Naive thymus-derived CD4-positive, alpha-beta T cell (primary cell): ENCODE results near the gene CGNL1. TPM values are rescaled to one million over a fixed set of nuclear protein-coding genes. Genes with fewer than 3 reads are reported as not detected.

Experiments
- ATAC-seq: fragments of 150-1000 bp; cut with Tn5 transposase; 2 replicates; pipeline ENCODE4 v1.10.0; 2021; ENCODE audit warnings: mild to moderate bottlenecking, moderate library complexity
- CTCF ChIA-PET: fragments of 350-600 bp; sonication (Branson Sonifier 250); formaldehyde crosslinking; loops from one replicate; lab custom pipeline; 2021; ENCODE audit warnings: antibody characterized with exemption; lab: Charles Lee
- POLR2A ChIA-PET: fragments of 350-600 bp; sonication (Branson Sonifier 250); formaldehyde crosslinking; loops from one replicate; lab custom pipeline; 2021; ENCODE audit warnings: antibody characterized with exemption, inconsistent platforms; lab: Charles Lee
- DNase-seq, 9 donors: peaks; one replicate each; pipeline versions ENCODE4 v3.0.0 to v3.0.0-alpha.2; 2020 to 2022; ENCODE audit warnings: mixed read lengths in 1 of 9
- H3K27ac ChIP-seq: one replicate; pipeline ENCODE4 v1.7.0; 2013; ENCODE audit warnings: mild to moderate bottlenecking, low read depth, low read length, moderate library complexity
- H3K27me3 ChIP-seq, 2 donors: one replicate each; pipeline ENCODE4 v1.7.0; 2013; ENCODE audit warnings: low read length in 2 of 2, mild to moderate bottlenecking in 2 of 2, moderate library complexity in 2 of 2; ENCODE audit not compliant: control insufficient read depth in 2 of 2, insufficient read depth in 2 of 2
- H3K36me3 ChIP-seq, 3 experiments: 1 replicate in 2 of 3; 2 replicates in 1 of 3; pipeline ENCODE4 v1.7.0; 2013; ENCODE audit warnings: low read length in 3 of 3, mild to moderate bottlenecking in 3 of 3, moderate library complexity in 1 of 3; ENCODE audit not compliant: insufficient read depth in 3 of 3, control insufficient read depth in 2 of 3
- H3K4me1 ChIP-seq, 2 donors: one replicate each; pipeline ENCODE4 v1.7.0; 2013; ENCODE audit warnings: low read length in 2 of 2, mild to moderate bottlenecking in 2 of 2, moderate library complexity in 1 of 2; ENCODE audit not compliant: control insufficient read depth in 2 of 2, insufficient read depth in 2 of 2
- H3K4me3 ChIP-seq: 2 replicates; pipeline ENCODE4 v1.7.0; 2013; ENCODE audit warnings: mild to moderate bottlenecking, low read length
- H3K9me3 ChIP-seq, 3 experiments: 1 replicate in 2 of 3; 2 replicates in 1 of 3; pipeline ENCODE4 v1.7.0; 2013; ENCODE audit warnings: low read length in 3 of 3; ENCODE audit not compliant: control insufficient read depth in 2 of 3
- H3K27ac Mint-ChIP-seq, 9 donors: one replicate each; pipeline ENCODE4 v1.8.0; 2020 to 2022; ENCODE audit warnings: mixed read lengths in 9 of 9, mild to moderate bottlenecking in 8 of 9, moderate library complexity in 5 of 9, inconsistent platforms in 2 of 9
- H3K27me3 Mint-ChIP-seq, 5 donors: one replicate each; pipeline ENCODE4 v1.8.0; 2021 to 2022; ENCODE audit warnings: mixed read lengths in 5 of 5, mild to moderate bottlenecking in 1 of 5
- H3K36me3 Mint-ChIP-seq, 5 donors: one replicate each; pipeline ENCODE4 v1.8.0; 2020 to 2022; ENCODE audit warnings: mixed read lengths in 5 of 5, mild to moderate bottlenecking in 3 of 5, inconsistent platforms in 1 of 5
- H3K4me1 Mint-ChIP-seq, 7 donors: one replicate each; pipeline ENCODE4 v1.8.0; 2020 to 2022; ENCODE audit warnings: mixed read lengths in 7 of 7, mild to moderate bottlenecking in 3 of 7, inconsistent platforms in 1 of 7
- H3K4me3 Mint-ChIP-seq, 10 donors: one replicate each; pipeline ENCODE4 v1.8.0; 2020 to 2022; ENCODE audit warnings: mild to moderate bottlenecking in 10 of 10, mixed read lengths in 10 of 10, moderate library complexity in 6 of 10, inconsistent platforms in 2 of 10
- H3K9me3 Mint-ChIP-seq, 11 donors: one replicate each; pipeline ENCODE4 v1.8.0; 2020 to 2022; ENCODE audit warnings: mixed read lengths in 11 of 11, mild to moderate bottlenecking in 4 of 11, inconsistent platforms in 1 of 11, moderate library complexity in 1 of 11
- intact Hi-C, 2 donors: fragments of 100-400 bp; cut with micrococcal nuclease; formaldehyde crosslinking; loops; one replicate each; pipeline ENCODE4 v1.15.1; 2023
- polyA plus RNA-seq, 2 donors: library from polyadenylated mRNA; unstranded; fragments of 300-500 nt; fragmentation: Illumina TruSeq; gene quantifications; one replicate each; pipeline ENCODE4 v1.2.3, GENCODE V29; 2021
- total RNA-seq, 6 experiments: library from RNA in 5 of 6; stranded (reverse) in 5 of 6; gene quantifications; 1 replicate in 5 of 6; 2 replicates in 1 of 6; pipeline ENCODE4 v1.2.3 and lab custom pipeline; 2021 to 2026

Gene CGNL1
- total and polyA plus RNA-seq, 7 experiments from 2014 or later, result not detected

DNA sequence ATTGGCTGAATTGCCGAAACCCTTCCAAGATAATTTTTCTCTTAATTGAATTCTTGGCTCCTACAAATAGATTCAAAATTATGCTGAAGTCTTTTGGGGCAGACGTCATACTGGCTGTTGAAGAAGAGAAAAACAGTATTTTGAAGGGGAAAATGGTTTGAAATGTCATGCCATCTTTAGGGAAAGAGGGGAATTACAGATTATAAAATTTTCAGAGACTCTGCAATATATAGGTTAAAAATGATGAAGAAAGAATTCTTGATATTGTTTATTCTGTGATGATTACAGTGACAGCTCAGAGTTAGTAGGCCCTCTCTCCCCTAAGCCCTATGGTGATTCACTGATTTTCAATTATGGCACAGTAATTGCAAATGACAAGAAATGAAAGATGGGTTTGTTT, 86.1 kb downstream of the CGNL1 start:
- Mint-ChIP-seq H3K9me3 (no peaks in the 10 kb centered on the region), H3K36me3 (no peaks in the 10 kb centered on the region), H3K4me1 (no peaks in the 10 kb centered on the region)

DNA sequence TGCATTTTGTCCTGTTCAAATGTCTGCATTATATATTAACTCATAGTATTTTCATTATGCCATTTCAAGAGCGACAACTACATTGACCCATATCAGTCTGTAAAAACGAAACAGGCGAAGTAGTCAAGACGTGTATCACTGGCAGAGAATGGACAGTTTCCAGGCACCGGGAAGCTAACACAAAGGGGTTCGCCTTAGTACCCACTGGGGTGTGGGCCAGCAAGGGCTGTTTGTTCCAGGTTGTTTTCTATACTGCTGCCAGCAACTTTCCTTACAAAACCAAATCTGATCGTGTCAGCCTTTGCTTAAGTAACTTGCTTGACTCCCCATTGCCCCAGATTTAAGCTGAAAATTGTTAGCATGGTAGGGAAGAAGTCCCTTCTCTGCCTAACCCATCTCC, 87.1 kb downstream of the CGNL1 start:
- intact Hi-C loops, result no loop called here
- no peak overlapping the region for H3K27ac Mint-ChIP-seq
- H3K36me3 Mint-ChIP-seq, result no peaks in the 10 kb centered on the region
- Histone ChIP-seq H3K27ac (no peak overlapping the region), H3K27me3 (peaks cover 0 to 4% of the 10 kb centered on the region in 2 donors), H3K4me1 (no peaks in the 10 kb centered on the region), H3K4me3 (no peak overlapping the region), H3K36me3 (no peaks in the 10 kb centered on the region), H3K9me3 (no peaks in the 10 kb centered on the region)
- ATAC-seq, result no peak
- no peak overlapping the region for H3K4me3 Mint-ChIP-seq
- no peaks in the 10 kb centered on the region for H3K4me1 Mint-ChIP-seq
- peaks cover 10 to 29% (median 14%) of the 10 kb centered on the region in 5 donors for H3K27me3 Mint-ChIP-seq
- POLR2A ChIA-PET, result no interaction called here
- CTCF ChIA-PET, result no interaction called here
- no peak for DNase-seq
- no peaks in the 10 kb centered on the region for H3K9me3 Mint-ChIP-seq

More for the DNA sequence above, 86.1 kb downstream of the CGNL1 start:
- no peak overlapping the region for H3K27ac Mint-ChIP-seq
- H3K36me3 ChIP-seq, result no peaks in the 10 kb centered on the region
- H3K27ac ChIP-seq, result no peak overlapping the region
- no peak overlapping the region for H3K4me3 ChIP-seq
- H3K27me3 ChIP-seq, result peaks cover 0 to 4% of the 10 kb centered on the region in 2 donors
- ATAC-seq (no peak), DNase-seq (no peak)
- ChIA-PET POLR2A (no interaction called here), CTCF (no interaction called here)
- H3K9me3 ChIP-seq, result no peaks in the 10 kb centered on the region
- H3K4me3 Mint-ChIP-seq, result no peak overlapping the region
- H3K4me1 ChIP-seq, result no peaks in the 10 kb centered on the region
- intact Hi-C loops, result no loop called here
- peaks cover 9 to 21% (median 14%) of the 10 kb centered on the region in 5 donors for H3K27me3 Mint-ChIP-seq

DNA sequence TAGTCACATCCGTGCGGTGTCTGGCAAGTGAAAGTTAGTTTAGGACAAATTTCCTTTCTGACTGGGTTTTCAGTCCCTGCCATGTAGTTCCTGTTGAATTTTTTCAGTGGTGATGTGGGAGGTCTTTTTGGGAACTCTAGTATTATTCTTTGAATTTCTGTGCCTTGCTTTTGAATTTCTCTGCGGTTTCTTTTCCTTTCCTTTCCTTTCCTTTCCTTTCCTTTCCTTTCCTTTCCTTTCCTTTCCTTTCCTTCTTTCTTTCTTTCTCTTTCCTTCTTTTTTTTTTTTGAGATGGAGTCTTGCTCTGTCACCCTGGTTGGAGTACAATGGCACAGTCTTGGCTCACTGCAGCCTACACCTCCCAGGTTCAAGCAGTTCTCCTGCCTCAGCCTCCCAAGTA, 88.2 kb downstream of the CGNL1 start:
- no peaks in the 10 kb centered on the region for H3K9me3 Mint-ChIP-seq
- H3K27ac ChIP-seq, result no peak overlapping the region
- intact Hi-C loops, result no loop called here

DNA sequence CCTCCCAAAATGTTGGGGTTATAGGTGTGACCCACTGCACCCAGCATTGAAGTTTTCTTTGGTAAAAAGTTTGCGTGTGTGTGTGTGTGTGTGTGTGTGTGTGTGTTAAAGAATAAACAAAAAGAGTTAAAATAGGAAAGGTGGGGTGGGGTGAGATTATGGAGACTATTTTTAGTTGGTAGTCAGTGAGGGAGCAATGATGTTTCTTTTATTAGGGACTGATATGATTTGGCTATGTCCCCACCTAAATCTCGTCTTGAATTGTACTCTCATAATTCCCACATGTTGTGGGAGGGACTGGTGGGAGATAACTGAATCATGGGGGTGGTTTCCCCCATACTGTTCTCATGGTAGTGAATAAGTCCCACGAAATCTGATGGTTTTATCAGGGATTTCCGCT, 92.2 kb downstream of the CGNL1 start:
- intact Hi-C loops, result no loop called here
- Mint-ChIP-seq H3K27me3 (peaks cover 21 to 68% (median 45%) of the 10 kb centered on the region in 5 donors), H3K9me3 (peaks cover 0 to 2% (median 0%) of the 10 kb centered on the region in 11 donors), H3K4me1 (peaks cover 0 to 2% (median 0%) of the 10 kb centered on the region in 7 donors), H3K27ac (no peak overlapping the region), H3K36me3 (no peaks in the 10 kb centered on the region), H3K4me3 (no peak overlapping the region)
- no peaks in the 10 kb centered on the region for H3K36me3 ChIP-seq
- DNase-seq (no peak), ATAC-seq (no peak)
- H3K27ac ChIP-seq, result no peak overlapping the region
- H3K4me3 ChIP-seq, result no peak overlapping the region
- ChIA-PET CTCF (no interaction called here), POLR2A (no interaction called here)
- H3K27me3 ChIP-seq, result peaks cover 0 to 4% of the 10 kb centered on the region in 2 donors
- H3K9me3 ChIP-seq, result no peaks in the 10 kb centered on the region
- no peaks in the 10 kb centered on the region for H3K4me1 ChIP-seq

More for the DNA sequence above, 88.2 kb downstream of the CGNL1 start:
- no peak overlapping the region for H3K4me3 Mint-ChIP-seq
- H3K27me3 Mint-ChIP-seq, result peaks cover 14 to 40% (median 26%) of the 10 kb centered on the region in 5 donors
- Histone ChIP-seq H3K27me3 (peaks cover 0 to 4% of the 10 kb centered on the region in 2 donors), H3K36me3 (no peaks in the 10 kb centered on the region), H3K4me3 (no peak overlapping the region), H3K9me3 (no peaks in the 10 kb centered on the region), H3K4me1 (no peaks in the 10 kb centered on the region)
- ATAC-seq (no peak), DNase-seq (no peak)
- ChIA-PET POLR2A (no interaction called here), CTCF (no interaction called here)
- H3K27ac Mint-ChIP-seq, result no peak overlapping the region
- peaks cover 0 to 2% (median 0%) of the 10 kb centered on the region in 7 donors for H3K4me1 Mint-ChIP-seq
- no peaks in the 10 kb centered on the region for H3K36me3 Mint-ChIP-seq

DNA sequence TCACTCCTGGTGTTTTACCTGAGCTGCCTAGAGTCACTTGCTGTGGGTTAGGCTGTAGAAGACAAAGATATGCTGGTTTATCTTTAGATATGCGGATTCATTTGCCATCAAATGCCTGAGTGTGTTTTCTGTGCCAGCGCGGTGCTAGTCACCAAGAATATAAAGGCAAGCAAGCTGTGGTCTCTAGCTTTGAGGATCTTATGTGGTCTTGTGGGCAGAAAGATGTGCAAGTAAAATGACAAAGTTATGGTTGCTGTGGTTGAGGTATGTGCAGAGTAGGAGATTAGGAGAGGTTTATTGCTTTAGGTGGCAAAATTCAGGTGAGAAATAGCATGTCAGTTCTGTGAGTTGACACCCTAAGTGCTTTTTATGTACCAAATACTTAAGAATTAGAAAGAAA, 94.2 kb downstream of the CGNL1 start:
- Mint-ChIP-seq H3K9me3 (peaks cover 0 to 2% (median 0%) of the 10 kb centered on the region in 11 donors), H3K36me3 (no peaks in the 10 kb centered on the region), H3K27me3 (peaks cover 22 to 70% (median 56%) of the 10 kb centered on the region in 5 donors), H3K27ac (no peak overlapping the region), H3K4me3 (no peak overlapping the region), H3K4me1 (peaks cover 0 to 2% (median 0%) of the 10 kb centered on the region in 7 donors)
- CTCF ChIA-PET, result no interaction called here
- Histone ChIP-seq H3K4me1 (no peaks in the 10 kb centered on the region), H3K27ac (no peak overlapping the region), H3K4me3 (no peak overlapping the region), H3K9me3 (no peaks in the 10 kb centered on the region), H3K36me3 (no peaks in the 10 kb centered on the region), H3K27me3 (peaks cover 0 to 4% of the 10 kb centered on the region in 2 donors)
- POLR2A ChIA-PET, result no interaction called here
- intact Hi-C loops, result no loop called here
- no peak for ATAC-seq
- DNase-seq, result no peak

- H3K4me1 ChIP-seq, result no peaks in the 10 kb centered on the region
- H3K4me3 Mint-ChIP-seq, result no peak overlapping the region
- ChIA-PET CTCF (no interaction called here), POLR2A (no interaction called here)
- DNase-seq (no peak), ATAC-seq (no peak)
- peaks cover 0 to 4% (median 0%) of the 10 kb centered on the region in 11 donors for H3K9me3 Mint-ChIP-seq
- no peaks in the 10 kb centered on the region for H3K36me3 ChIP-seq
- peaks cover 23 to 68% (median 49%) of the 10 kb centered on the region in 5 donors for H3K27me3 Mint-ChIP-seq
- H3K27ac ChIP-seq, result no peak overlapping the region
- H3K36me3 Mint-ChIP-seq, result no peaks in the 10 kb centered on the region
- H3K27ac Mint-ChIP-seq, result no peak overlapping the region
- no peaks in the 10 kb centered on the region for H3K9me3 ChIP-seq
- no peak overlapping the region for H3K4me3 ChIP-seq
- intact Hi-C loops, result no loop called here
- H3K27me3 ChIP-seq, result no peaks in the 10 kb centered on the region
- peaks cover 0 to 2% (median 0%) of the 10 kb centered on the region in 7 donors for H3K4me1 Mint-ChIP-seq
Measured at GRCh38 chr15:57472861-57473260, 96.6 kb downstream of the CGNL1 start.

DNA sequence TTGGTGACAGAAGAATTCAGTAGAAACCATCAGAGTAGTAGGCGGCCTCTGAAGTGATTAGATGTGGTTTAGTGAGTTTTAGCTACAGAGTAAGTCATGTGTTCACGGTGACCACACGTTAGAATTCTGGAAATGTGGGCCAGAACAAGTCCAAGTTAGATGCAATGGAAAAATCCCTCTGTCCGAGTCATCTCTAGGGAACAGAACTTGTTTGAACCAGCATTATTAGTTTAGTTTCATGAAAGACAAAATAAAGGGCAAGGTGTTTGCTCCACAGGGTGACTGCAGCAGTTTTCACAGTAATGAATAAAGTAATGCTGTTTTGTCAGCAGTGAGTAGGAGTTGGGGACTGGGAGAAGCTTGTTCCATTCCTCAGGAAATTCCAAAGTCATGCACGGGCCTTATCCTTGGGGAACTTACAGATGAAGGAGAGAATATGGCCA, 100.2 kb downstream of the CGNL1 start:
- intact Hi-C loops, result no loop called here
- Mint-ChIP-seq H3K27me3 (peaks cover 16 to 53% (median 35%) of the 10 kb centered on the region in 5 donors), H3K36me3 (no peaks in the 10 kb centered on the region), H3K4me3 (no peak overlapping the region), H3K27ac (no peak overlapping the region), H3K9me3 (peaks cover 0 to 4% (median 0%) of the 10 kb centered on the region in 11 donors), H3K4me1 (no peaks in the 10 kb centered on the region)
- no peak overlapping the region for H3K27ac ChIP-seq
- no peaks in the 10 kb centered on the region for H3K9me3 ChIP-seq
- ATAC-seq (no peak), DNase-seq (no peak)
- POLR2A ChIA-PET, result no interaction called here
- H3K36me3 ChIP-seq, result no peaks in the 10 kb centered on the region
- no peaks in the 10 kb centered on the region for H3K4me1 ChIP-seq
- CTCF ChIA-PET, result no interaction called here
- no peak overlapping the region for H3K4me3 ChIP-seq
- H3K27me3 ChIP-seq, result no peaks in the 10 kb centered on the region
